OCI-LY3 (cell line): ENCODE measurements around the gene MGST2.

Source experiments
- H2AFZ ChIP-seq: fragments of 200-600, 300-600 bp; shearing (Covaris generic); 2 replicates; pipeline ENCODE4 v1.6.0; 2014; ENCODE audit warnings: antibody characterized with exemption, low read depth, low read length
- H3K27ac ChIP-seq: fragments of 200-600, 300-600 bp; sonication (generic); 2 replicates; pipeline ENCODE4 v1.5.1; 2014; ENCODE audit warnings: mild to moderate bottlenecking, low read length, moderate library complexity, mixed read lengths
- H3K27me3 ChIP-seq: fragments of 200-600, 300-600 bp; sonication (generic); 2 replicates; pipeline ENCODE4 v1.6.1; 2014; ENCODE audit warnings: low read depth, low read length, mixed read lengths
- H3K36me3 ChIP-seq: fragments of 200-600, 300-600 bp; sonication (generic); replicated peaks from 2 replicates; pipeline ENCODE3; 2014; ENCODE audit warnings: low read depth, low read length, mixed read lengths
- H3K4me1 ChIP-seq: fragments of 300-600, 200-600 bp; sonication (generic); 2 replicates; pipeline ENCODE4 v1.6.1; 2014; ENCODE audit warnings: low read length, mixed read lengths
- H3K4me2 ChIP-seq: fragments of 200-600, 300-600 bp; sonication (generic); 2 replicates; pipeline ENCODE4 v1.6.1; 2014; ENCODE audit warnings: low read length, mixed read lengths
- H3K4me3 ChIP-seq: fragments of 300-600, 200-600 bp; sonication (generic); 2 replicates; pipeline ENCODE4 v1.5.1; 2014; ENCODE audit warnings: antibody characterized with exemption, mild to moderate bottlenecking, low read length, moderate library complexity
- H3K79me2 ChIP-seq: fragments of 300-600, 200-600 bp; shearing (Covaris generic); 2 replicates; pipeline ENCODE4 v1.6.1; 2014; ENCODE audit warnings: mild to moderate bottlenecking, low read length, mixed read lengths
- H3K9ac ChIP-seq: fragments of 300-600, 200-600 bp; shearing (Covaris generic); 2 replicates; pipeline ENCODE4 v1.6.0; 2014; ENCODE audit warnings: mild to moderate bottlenecking, low read length, moderate library complexity
- H3K9me3 ChIP-seq: fragments of 200-600, 300-600 bp; shearing (Covaris generic); 2 replicates; pipeline ENCODE4 v1.6.1; 2014; ENCODE audit warnings: low read length, mixed read lengths; ENCODE audit not compliant: insufficient read depth
- H4K20me1 ChIP-seq: fragments of 200-600, 300-600 bp; sonication (generic); 2 replicates; pipeline ENCODE4 v1.6.1; 2016; ENCODE audit warnings: low read length, mixed read lengths; ENCODE audit not compliant: insufficient read depth
- CTCF ChIP-seq: fragments of 200-600, 300-600 bp; sonication (generic); IDR thresholded peaks from 2 replicates; pipeline ENCODE4 v1.5.1; 2014; ENCODE audit warnings: antibody characterized with exemption, low read length, low read depth
- EZH2phosphoT487 ChIP-seq: fragments of 200-600 bp; shearing (Covaris generic); IDR thresholded peaks from 2 replicates; pipeline ENCODE4 v1.6.1; 2018; ENCODE audit warnings: antibody characterized with exemption, mixed run types, low read depth

MGST2 gene

GRCh38 chr4:139685180-139685579 lies 19.6 kb downstream of the MGST2 start:
- Histone ChIP-seq H3K79me2 (no peaks in the 10 kb centered on the region), H3K27me3 (peaks cover 15% of the 10 kb centered on the region), H3K4me3 (no peak overlapping the region), H3K9me3 (no peaks in the 10 kb centered on the region), H3K4me1 (no peaks in the 10 kb centered on the region), H3K9ac (no peak overlapping the region), H4K20me1 (no peaks in the 10 kb centered on the region), H2AFZ (no peak overlapping the region), H3K36me3 (no peaks in the 10 kb centered on the region), H3K27ac (no peak overlapping the region), H3K4me2 (no peak overlapping the region)
- TF ChIP-seq EZH2phosphoT487 (no peak), CTCF (no peak)

- Histone ChIP-seq H3K27me3 (peaks cover 15% of the 10 kb centered on the region), H3K27ac (no peak overlapping the region), H3K9me3 (no peaks in the 10 kb centered on the region), H3K9ac (no peak overlapping the region), H3K36me3 (no peaks in the 10 kb centered on the region), H3K4me3 (no peak overlapping the region), H2AFZ (no peak overlapping the region), H3K4me2 (no peak overlapping the region), H3K79me2 (no peaks in the 10 kb centered on the region), H3K4me1 (no peaks in the 10 kb centered on the region), H4K20me1 (no peaks in the 10 kb centered on the region)
- TF ChIP-seq EZH2phosphoT487 (no peak), CTCF (no peak)
These were observed 20.5 kb downstream of the MGST2 start for GRCh38 chr4:139686130-139686529.

- H3K36me3 ChIP-seq: no peaks in the 10 kb centered on the region
- H3K79me2 ChIP-seq: no peaks in the 10 kb centered on the region
- H3K27me3 ChIP-seq: peaks cover 15% of the 10 kb centered on the region
- no peak overlapping the region for H3K9ac ChIP-seq
- no peak overlapping the region for H3K4me2 ChIP-seq
- no peaks in the 10 kb centered on the region for H4K20me1 ChIP-seq
- no peak overlapping the region for H3K4me3 ChIP-seq
- no peak for TF ChIP-seq CTCF
- no peak for TF ChIP-seq EZH2phosphoT487
- H3K9me3 ChIP-seq: no peaks in the 10 kb centered on the region
- no peak overlapping the region for H3K27ac ChIP-seq
- H3K4me1 ChIP-seq: no peaks in the 10 kb centered on the region
- no peak overlapping the region for H2AFZ ChIP-seq
These were observed 21.4 kb downstream of the MGST2 start for GRCh38 chr4:139686988-139687387.

GRCh38 chr4:139689093-139689722 lies 23.6 kb downstream of the MGST2 start:
- no peak overlapping the region for H3K9ac ChIP-seq
- H3K27ac ChIP-seq: no peak overlapping the region
- H3K4me3 ChIP-seq: no peak overlapping the region
- H3K27me3 ChIP-seq: peaks cover 15% of the 10 kb centered on the region
- no peaks in the 10 kb centered on the region for H3K79me2 ChIP-seq
- H3K4me2 ChIP-seq: no peak overlapping the region
- no peaks in the 10 kb centered on the region for H4K20me1 ChIP-seq
- H3K9me3 ChIP-seq: no peaks in the 10 kb centered on the region
- peaks cover 9% of the 10 kb centered on the region for H3K4me1 ChIP-seq
- no peak for TF ChIP-seq CTCF
- TF ChIP-seq EZH2phosphoT487: no peak
- H2AFZ ChIP-seq: no peak overlapping the region
- H3K36me3 ChIP-seq: no peaks in the 10 kb centered on the region
